Stimulated activated CD8-positive, alpha-beta memory T cell treated with anti-CD3 and anti-CD28 coated beads, Interleukin-2, amount 100 ng/mL, for 48 hours (primary cell): ENCODE results near the gene TNFSF15.
A peak's percentile ranks its signal among the peaks of the same experiment; 100 is the strongest.

Experiments used
- DNase-seq, 2 donors: peaks; one replicate each; pipeline ENCODE4 v3.0.0-alpha.2; 2020; ENCODE audit warnings: low read depth in 2 of 2

TNFSF15 gene

DNA sequence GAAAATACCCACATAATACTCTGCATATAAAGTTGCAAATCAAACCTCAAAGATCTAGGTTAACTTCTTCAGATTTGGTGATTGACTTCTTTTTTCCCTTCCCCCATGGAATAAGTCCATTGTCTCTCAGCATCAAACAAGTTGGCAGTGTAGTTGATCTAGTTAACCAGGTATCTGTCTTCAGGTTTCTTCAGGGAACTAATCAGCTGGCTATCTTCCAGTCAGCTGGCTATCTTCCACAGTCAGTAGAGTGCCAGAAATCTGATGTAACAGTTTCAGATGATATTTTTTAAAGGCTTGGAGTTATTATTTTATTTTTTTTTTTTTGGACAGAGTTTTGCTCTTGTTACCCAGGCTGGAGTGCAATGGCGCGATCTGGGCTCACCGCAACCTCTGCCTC lies 16.8 kb downstream of the TNFSF15 start:
- no peak for DNase-seq

DNA sequence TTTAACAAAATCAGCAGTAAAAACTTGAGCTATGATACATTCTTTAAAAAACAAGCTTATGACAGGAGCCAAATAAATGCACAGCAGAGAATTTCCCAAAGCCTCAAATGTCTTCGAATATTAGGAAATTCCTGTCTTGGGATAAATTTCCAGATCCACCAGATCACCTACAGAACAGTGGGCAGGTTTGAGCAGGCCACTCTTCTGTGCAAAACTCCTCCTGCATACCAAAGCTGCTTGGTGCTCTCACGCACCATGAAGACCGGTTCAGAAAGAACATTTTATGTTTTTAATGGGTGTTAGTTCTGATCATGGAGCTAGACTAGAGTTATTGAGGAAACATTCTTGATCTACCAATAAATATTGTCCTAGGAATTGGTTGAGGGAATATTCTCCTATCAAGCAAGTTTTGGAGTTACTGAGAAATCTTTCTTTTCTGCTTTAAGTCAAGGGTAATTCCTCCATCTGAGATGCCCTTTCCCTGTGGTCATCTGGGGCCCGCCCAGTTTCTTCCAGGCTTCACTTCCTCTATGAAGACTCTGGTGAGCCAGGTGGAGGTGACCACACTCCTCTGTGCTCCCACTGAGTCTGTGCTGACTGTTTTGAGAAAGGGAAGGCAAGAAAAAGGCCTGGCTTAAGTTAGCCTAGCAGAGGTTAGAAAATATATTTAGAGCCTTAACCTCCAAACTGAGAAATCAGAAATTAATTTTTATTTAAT lies 17.9 kb downstream of the TNFSF15 start:
- no peak for DNase-seq

DNA sequence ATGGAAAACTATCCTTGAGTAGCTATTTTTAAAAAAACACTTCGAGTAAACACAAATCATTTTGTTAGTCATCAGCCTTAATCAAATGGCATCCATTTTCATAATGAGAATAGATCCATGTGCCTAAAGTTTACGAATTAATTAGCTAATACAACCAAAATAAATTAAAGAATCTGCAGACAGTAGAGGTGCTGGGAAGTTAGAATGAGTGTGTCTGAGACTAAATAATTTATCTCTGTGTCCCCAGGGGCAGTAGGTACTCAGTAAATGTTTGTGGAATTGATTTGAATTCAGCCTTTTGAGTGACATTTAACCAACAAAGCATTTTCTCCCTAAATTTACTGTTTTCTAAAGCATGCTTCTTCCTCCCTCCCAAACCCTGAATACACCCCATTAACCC lies 18.6 kb downstream of the TNFSF15 start:
- DNase-seq: no peak

DNA sequence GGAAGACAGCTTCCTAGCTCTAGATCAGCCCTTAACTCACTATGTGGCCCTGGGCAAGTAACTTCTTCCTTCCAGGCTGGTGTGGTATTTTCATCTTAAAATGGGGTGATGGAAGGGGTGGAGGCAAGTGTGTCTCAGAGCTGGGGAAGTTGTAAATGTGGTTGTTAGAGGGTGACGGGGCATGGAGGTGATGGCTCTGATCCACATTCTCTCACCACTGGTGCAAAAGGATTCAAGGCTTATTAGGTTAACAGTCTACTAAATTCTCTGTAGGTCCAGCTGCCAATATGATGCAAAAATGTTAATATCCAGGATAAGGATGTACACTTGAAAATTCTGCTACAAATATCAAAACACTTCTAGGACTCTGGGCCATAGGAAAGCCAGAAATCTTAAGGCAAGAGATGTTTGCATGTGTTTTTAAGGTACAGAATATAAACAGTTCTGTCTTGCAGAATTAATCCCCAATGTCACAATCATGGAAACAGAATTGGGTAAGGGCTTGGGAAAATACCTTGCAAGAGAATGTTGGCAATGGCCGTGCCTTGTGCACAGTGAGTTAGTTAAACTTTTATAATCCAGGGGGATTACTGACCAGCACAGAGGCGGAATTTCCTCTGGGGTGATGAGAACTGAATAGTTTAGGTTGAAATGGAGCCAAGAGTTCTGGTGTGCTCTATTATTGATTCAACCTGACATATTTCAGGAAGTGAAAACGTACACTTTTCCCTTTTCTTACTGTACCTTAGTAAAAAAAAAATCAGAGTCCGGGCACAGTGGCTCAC lies 19.8 kb downstream of the TNFSF15 start:
- no peak for DNase-seq

DNA sequence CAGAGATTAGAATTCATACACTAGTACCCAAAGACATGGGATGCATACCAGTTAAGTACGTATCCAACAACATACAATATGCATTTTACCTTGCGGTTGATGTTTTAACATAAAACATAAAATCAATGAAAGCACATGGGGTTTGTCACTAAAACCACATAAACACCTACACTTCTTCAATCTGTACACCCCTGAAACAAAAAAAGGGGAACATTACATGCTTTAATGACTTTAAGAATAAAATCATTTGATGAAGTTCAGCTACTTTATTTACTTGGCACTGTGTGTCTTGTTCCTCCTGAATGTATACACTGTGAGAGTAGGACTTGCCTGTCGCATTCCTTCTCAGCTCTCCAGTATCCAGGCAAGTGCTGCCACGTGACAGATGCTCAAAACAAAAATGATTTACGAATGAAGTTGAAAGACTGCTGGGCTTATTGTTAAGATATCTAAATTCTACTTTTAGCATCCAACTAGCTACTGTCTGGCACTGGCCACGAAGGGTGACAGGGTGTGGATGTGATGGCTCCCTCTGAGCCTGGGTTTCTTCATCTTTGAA lies 21.0 kb downstream of the TNFSF15 start:
- no peak for DNase-seq

DNA sequence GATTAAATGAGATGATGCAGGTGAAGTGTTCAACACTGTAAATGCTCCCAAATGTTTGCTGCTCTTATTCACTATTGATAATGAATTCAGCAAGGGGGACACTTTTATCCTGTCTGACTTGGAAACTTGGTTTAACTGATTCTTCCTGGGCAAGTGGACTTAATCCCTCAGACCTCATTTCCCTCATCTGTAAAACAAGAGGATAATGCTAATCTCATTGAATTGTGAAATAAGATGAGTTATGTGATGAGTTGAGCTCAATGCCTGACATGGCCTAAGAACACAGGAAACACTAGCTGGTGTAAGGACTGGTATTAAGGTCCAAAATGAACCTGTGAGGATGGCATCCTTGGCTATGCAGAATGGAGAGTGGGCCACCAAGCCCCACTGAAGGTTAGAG lies 23.3 kb downstream of the TNFSF15 start:
- DNase-seq: no peak

DNA sequence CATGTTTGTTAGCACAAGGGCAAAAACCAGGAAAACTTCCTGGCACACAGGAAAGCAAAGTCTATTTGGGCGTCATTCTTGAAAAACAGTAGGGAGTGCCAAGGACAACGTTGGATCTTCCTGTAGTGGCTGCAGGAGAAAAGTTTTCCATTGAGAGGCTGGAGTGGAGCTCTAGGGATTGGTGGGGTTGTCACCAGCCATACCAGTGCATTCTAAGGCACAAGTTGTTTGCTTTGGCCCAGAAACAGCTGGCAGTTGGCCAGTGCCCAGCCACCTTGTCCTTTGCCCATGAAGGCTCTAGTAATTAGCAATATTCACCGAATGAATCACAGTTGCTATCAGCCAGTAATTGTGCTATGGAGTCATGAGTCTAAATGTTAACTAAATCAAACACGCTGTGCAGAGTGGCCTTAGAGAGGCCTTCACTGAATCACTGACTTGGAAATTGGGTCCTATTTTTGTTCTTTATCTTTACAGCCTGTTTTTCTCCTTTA lies 26.4 kb downstream of the TNFSF15 start:
- DNase-seq: no peak

DNA sequence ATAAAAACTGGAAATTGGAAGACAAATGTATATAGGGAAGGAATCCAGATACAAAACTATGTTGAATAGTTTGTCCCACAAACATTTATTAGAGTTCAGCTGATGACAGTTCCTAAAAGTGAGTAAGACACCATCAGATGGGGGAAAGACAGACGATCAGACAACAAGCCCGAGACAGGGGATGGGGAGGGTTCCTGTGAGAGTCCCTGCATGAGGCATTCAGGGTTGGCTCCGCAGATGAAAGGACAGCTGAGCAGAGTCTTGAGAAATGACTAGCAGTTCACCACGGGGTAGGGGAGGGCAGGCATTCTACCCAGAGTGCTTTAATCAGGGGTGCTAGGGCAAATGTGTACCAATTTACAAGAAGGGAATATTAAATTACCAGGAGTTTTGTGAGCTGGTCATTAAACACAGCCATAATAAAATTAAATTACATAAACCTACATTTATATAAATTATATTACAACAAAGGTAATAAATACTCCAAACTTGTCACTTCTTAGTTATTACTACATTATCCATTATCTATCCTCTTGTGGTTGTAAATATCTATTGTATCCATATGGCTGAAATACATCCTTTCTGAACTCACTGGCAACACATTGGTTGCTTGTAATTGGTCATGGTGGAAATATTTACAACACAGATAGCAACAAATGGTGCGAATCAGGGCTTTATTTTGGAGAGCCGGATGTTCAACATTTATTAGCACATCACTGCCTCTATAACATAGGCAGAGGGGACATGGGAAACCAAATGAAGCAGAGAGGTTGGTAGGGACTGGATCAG lies 27.8 kb downstream of the TNFSF15 start:
- DNase-seq: peak in 1 of 2 donors; percentile 12

DNA sequence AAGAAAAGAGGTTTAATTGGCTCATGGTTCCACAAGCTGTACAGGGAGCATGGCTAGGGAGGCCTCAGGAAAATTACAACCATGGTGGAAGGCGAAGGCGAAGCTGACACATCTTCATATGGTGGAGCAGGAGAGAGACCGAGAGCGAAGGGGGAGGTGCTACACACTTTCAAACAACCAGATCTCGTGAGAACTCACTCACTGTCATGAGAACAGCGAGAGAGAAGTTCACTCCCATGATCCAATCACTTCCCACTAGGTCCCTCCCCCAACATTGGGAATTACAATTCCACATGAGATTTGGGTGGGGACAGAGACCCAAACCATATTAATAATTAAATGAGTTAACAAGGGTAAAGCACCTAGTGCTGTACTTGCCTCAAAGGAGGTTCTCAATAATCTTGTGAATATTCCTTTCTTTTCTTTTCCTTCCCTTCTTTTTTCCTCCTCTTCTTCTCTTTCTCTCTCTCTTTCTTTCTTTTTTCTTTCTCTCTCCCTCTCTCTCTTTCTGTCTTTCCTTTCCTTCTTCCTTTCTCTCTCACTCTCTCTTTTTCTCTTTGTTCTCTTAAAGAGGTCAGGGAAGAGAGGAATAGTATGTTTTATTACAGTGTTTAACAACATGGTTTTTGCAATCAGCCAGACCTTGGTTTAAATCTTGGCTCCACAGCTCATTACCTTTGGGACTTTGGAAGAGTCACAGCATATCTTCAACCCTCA lies 29.0 kb downstream of the TNFSF15 start:
- no peak for DNase-seq

DNA sequence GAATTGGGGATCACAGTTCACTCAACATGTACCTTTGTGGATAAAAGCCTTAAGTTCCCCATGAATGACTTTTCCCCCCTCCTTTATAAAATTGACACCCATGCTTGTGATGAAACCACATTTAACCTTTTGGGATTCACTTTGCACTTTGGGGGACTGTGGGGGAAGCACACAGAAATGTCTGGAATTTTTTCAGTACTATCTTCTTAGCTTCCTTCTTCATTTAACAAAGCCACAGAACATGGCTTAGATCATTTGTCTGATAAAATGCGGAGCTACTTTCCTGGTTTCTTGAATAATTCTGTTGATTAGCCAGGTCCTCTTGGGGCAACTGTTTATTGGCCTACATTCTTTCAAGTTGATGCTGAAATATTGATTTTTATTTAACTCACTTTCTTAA lies 29.9 kb downstream of the TNFSF15 start:
- DNase-seq: no peak

DNA sequence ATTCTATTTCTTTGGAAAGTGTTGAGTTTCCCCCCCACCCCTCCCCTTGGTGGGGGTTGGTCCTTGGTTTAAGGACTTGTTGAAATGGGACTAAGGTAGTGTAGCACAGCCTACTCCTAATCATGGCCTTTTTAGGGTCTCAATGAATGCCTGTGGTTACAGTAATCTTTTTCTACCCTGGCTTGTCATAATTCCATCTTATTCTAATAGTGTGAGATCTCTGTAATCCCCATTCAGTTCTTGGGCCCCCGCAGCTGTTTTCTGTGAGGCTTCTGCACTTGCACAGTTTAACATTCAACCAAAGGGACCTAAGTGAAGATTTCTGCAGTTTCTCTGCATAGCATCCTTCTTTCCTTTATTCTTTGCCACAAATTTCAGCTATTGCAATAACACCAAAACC lies 30.7 kb downstream of the TNFSF15 start:
- no peak for DNase-seq

DNA sequence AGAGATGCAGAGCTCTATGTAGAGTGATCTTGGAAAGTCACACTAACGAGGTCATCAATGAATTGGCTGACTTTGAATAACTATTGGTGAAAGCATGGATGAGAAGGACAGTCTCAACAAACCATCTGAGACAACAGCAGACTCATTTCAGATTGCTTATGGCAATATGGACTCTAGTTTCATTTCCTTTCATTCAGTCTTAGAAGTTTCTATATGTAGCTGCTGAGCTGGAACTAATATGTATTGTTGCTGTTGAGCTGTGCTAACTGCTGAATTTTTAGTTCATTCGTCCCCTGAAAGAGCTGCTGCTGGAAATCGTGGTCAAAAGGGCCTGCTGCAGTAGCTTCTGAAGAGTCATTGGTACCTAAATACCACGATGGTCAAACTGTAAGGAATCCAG lies 31.3 kb downstream of the TNFSF15 start:
- DNase-seq: no peak

DNA sequence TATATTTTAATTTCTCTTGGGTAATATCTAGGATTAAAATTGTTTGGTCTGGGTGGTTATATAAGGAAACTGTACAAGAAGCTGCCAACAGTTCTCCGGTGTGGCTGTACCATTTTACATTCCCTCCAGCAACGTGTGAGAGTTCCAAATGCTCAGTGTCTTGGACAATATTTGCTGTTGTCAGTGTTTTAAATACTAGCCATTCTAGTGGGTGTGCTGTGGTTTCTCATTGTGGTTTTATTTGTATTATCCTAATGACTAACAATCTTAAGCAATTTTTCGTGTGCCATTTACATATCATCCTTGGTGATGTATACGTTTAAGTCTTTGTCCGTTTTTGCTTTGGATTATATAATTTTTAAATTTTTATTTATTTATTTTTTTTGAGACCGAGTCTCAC lies 34.0 kb downstream of the TNFSF15 start:
- no peak for DNase-seq

DNA sequence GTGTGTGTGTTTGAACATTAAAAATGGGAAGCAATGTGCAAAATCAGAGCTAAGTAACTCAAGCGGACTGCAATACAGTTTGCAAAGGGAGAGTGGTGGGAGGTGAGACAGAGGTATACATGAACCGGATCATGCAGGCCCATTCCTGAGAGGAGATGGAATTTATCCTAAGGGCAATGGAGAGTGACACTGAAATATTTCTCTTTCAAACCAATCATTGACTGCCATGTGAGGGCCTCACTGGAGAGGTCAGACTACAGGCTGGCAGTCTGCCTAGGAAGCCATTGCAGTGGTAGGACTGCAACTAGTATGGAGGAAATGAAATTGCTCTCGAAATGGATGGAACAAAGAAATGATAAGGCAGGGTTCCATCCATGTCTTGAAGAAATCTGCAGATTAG lies 34.8 kb downstream of the TNFSF15 start:
- DNase-seq: no peak

DNA sequence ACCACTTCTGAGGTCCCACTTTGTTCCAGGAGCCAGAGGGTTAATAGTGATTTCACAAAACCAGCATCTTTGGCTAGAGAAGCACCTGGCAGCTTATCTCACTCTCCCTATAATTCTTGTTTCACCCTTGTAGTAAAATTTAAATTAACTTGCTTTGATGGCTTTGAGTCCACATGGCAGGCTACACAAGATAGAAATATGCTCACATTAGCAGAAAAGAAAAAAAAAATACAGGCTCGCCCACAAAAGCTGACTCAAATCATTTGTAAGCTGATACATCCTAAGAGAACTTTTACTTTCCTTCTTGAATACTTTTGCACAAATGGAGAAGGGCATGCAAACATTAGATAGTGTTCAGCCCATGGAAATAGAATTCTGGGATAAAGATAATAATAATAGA lies 36.2 kb downstream of the TNFSF15 start:
- DNase-seq: no peak

DNA sequence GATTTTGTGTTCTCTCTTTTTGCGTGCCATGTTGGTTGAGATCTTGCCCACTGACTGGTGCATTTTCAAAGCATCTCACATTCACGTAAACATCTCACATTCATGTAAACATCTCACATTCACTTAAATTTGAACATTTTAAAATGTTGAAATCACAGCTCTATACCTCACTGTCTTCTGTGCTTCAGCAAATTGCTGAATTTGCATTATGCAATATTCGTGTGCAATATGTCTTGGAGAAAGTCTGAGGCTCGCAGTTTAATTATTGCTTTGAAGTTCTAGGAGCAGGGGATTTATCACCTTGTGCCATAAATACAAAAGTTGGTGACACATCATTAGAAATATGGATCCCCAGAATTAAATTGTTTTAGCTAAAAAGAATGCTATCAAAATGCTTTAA lies 42.6 kb downstream of the TNFSF15 start:
- no peak for DNase-seq

DNA sequence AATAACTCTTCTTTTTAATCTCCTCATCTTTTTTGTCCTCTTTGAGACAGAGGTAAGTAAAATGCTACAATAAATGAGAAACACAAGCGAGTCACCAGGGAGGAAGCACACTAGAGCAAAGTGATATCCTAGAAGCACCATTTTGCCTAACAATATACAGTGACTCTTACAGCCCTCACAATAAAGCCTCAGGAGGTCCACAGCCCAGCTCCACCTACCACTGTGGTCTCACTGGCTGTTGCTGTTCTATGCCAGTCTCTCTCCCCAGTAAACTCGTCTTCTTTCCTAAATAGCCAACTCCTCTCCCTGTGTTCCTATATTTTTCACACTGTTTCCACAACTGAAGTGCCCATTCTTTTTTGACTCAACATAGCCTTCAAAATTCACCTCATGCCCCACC lies 44.3 kb downstream of the TNFSF15 start:
- DNase-seq: no peak

DNA sequence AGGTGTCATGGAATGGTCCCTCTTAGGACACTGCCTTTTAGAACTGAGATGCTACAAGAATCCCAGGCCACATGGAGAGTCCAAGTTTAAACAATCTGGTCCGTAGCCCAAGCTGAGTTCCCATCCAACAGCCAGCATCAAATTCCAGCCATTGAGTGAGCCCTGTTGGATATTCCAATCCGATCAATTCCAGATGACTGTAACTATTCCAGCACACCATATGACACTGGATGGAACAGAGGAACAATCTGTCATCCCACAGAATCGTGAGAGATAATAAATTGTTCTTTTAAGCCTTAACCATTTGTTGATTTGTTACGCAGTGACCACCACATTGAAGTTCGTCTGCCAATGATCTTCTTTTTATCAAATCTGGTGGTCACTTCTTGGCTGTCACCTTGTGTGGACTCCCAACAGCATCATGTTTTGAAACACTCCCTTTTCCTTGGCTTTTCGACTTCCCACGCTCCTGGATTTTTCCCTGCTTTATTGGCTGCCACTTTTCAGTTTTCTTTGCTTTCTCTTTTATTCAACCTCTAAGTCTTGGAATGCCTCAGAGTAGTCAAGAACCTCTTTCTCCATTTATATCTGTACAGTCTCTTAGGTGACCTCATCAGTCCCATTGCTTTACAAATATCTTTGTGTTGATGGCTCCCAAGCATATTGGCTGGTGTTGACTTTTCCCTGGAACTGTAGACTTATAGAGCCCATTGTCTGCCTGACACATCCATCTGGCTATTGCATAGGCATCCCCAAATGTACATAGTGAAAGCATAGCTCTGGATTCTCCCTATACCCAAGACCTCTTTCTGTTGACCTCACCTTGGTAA lies 46.1 kb downstream of the TNFSF15 start:
- DNase-seq: no peak

DNA sequence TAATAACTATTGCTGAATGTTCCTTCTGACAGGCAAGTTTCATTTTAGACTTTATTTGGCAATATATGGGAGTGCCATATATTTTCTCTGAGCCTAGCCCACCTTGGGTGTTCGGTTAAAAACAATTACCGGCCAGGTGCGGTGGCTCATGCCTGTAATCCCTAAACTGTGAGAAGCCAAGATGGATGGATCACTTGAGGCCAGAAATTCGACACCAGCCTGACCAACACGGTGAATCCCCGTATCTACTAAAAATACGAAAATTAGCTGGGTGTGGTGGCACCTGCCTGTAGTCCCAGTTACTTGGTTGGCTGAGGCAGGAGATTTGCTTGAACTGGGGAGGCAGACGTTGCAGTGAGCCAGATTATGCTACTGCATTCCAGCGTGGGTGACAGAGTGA lies 47.9 kb downstream of the TNFSF15 start:
- no peak for DNase-seq

DNA sequence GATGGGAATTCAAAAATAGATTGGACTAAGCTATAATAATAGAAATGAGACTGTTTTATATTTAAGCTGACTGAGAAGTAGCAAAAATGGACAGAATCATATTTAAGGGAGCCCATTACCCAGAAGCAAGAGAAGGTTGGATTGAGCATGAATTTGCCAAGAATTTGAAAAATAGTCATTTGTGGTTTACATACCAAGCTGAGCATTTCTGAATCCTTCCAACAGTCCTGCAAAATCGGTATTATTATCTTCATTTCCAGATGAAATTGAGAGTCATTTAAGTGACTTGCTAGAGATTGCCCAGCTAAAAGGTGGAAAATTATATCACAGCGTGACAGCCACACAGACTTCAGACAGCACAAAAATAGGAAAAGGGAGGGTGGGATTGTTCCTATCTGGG lies 48.4 kb downstream of the TNFSF15 start:
- DNase-seq: no peak

DNA sequence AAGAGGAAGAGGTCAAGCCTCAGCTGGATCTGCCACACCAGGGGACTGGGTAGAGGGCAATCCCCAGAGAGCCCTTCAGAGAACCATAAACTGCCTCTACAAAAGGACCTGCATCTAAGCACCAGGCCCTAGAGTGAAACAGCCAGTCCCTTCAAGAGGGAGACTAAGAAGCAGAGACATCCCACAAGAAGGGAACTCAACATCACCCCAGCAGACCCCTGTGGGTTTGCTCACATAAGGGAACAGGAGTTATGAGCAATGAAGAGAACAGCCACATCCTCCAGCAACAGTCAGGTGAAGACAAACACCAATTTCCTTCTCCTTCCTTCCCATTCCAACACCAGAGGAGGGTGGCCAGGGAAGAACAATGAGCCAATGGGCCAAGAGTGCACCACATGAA lies 48.9 kb downstream of the TNFSF15 start:
- DNase-seq: no peak
